NCI-H2171 (cell line): ENCODE data around the gene GRIN2A.

Source experiments
- DNase-seq: peaks from one replicate; lab custom pipeline; 2025; lab: John Stamatoyannopoulos, UW

GRIN2A gene

GRCh38 chr16:9966569-9967157 lies 215.6 kb downstream of the GRIN2A start:
- DNase-seq: no peak

- no peak for DNase-seq
Observed at GRCh38 chr16:9965079-9965478, 217.1 kb downstream of the GRIN2A start.

- DNase-seq: no peak
Observed at GRCh38 chr16:9964426-9964825, 217.8 kb downstream of the GRIN2A start.

- no peak for DNase-seq
Observed at GRCh38 chr16:9957433-9957832, 224.8 kb downstream of the GRIN2A start.

GRCh38 chr16:9957002-9957401 lies 225.2 kb downstream of the GRIN2A start:
- DNase-seq: no peak

GRCh38 chr16:9955677-9956076 lies 226.6 kb downstream of the GRIN2A start:
- no peak for DNase-seq

GRCh38 chr16:9953908-9954570 lies 228.2 kb downstream of the GRIN2A start:
- no peak for DNase-seq

GRCh38 chr16:9950658-9951057 lies 231.6 kb downstream of the GRIN2A start:
- DNase-seq: no peak

- DNase-seq: no peak
Observed at GRCh38 chr16:9949396-9949795, 232.8 kb downstream of the GRIN2A start.

GRCh38 chr16:9948933-9949332 lies 233.3 kb downstream of the GRIN2A start:
- DNase-seq: no peak

GRCh38 chr16:9946022-9946720 lies 236.1 kb downstream of the GRIN2A start:
- no peak for DNase-seq

- no peak for DNase-seq
Observed at GRCh38 chr16:9943121-9943520, 239.1 kb downstream of the GRIN2A start.

- no peak for DNase-seq
Observed at GRCh38 chr16:9941245-9941644, 241.0 kb downstream of the GRIN2A start.

GRCh38 chr16:9934723-9935508 lies 247.3 kb downstream of the GRIN2A start:
- no peak for DNase-seq

- DNase-seq: no peak
Observed at GRCh38 chr16:9932919-9933653, 249.1 kb downstream of the GRIN2A start.

- no peak for DNase-seq
Observed at GRCh38 chr16:9932000-9932399, 250.2 kb downstream of the GRIN2A start.

- no peak for DNase-seq
Observed at GRCh38 chr16:9929836-9930235, 252.4 kb downstream of the GRIN2A start.

- DNase-seq: no peak
Observed at GRCh38 chr16:9929313-9929712, 252.9 kb downstream of the GRIN2A start.

GRCh38 chr16:9922441-9922840 lies 259.8 kb downstream of the GRIN2A start:
- no peak for DNase-seq

- DNase-seq: no peak
Observed at GRCh38 chr16:9921997-9922396, 260.2 kb downstream of the GRIN2A start.

- DNase-seq: no peak
Observed at GRCh38 chr16:9919460-9919859, 262.8 kb downstream of the GRIN2A start.

GRCh38 chr16:9917691-9918090 lies 264.5 kb downstream of the GRIN2A start:
- DNase-seq: no peak
